Activated CD4-positive, alpha-beta T cell treated with anti-CD3 and anti-CD28 coated beads, Interleukin-10, Interleukin-2, amounts not matched to agents 100 ng/mL and 50 ng/mL, durations not matched to agents 16 hours and 8 hours (primary cell): Measurements from ENCODE around the gene RXRA.

Experiments
- DNase-seq: peaks from one replicate; pipeline ENCODE4 v3.0.0-alpha.2; 2020

The RXRA gene

DNA sequence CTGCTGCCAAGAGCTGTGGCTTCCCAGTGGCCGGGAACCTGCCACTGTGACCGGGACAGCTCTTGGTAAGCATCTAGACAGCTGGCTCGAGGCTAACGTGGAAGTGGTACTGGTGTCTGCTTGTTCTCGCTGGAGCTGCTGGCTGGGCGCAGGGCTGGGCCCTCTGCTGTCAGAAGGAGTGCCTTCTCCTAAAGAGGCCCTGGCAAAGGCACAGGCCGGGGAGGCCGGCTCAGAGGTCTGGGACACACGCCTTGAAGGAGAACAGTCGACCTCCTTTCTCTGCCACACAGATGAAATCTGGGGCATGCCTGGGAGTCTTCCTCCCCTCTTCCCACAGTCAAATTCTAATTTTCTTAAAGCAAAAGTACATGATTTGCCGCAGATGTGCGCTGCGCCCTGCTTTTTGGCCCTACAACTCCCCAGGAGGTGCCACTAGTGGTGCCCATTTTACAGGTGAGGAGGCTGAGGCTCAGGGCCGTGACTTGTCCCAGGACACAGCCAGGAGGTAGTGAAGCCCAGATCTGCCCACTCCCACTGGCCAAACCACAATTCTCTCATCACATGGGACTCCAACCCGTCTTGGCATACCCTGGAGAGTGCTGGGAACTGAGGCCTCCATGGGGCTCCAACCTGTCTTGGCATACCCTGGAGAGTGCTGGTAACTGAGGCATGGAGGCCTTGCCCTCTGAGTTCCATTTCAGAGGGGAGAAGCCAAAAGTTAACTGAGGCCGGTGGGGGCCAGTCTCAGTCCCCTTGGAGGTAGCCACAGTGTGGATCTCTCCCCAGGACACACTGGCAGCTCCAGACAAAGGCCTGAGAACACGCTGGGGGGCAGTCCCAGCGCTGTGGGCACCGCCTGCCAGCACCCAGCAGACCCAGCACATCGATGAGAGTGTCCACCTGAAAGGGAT lies 12.0 kb upstream of the RXRA start:
- no peak for DNase-seq

DNA sequence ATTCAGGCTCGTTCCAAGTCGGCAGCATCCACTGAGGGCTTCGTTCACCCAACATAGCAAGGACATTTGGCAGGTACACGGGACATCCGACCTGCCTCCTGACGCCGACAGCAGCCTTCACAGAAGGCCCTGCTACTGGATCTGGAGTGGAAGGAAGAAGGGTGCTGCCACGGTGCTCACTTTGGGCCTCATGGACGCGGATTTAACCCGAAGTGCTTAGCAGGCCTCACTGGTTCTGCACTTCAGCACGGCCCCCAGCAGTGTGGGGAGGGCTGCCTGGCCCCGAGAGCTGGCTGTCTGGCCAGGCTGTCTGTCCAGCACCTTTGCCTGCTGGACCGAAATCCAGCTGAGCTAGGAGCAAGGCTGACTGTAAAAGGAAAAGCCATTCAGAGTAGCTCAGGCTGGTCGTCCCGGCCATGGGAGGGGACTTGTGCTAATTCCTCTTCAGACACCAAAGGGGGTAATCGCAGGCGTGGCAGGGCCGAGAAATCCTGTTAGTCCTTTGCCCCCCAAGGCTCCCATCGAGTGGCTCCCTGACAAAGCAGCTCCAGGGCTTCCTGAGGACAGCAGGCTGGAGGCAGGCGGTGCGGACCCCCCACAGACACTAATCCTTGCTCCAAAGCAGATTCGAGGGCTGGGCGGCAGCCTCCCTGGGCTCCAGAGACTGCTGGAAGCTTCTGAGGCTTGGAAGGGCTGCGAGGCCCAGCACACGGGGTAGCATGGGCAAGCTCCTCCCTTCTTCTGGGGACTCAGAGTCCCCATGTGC lies 11.1 kb upstream of the RXRA start:
- no peak for DNase-seq

- no peak for DNase-seq
Observed at GRCh38 chr9:134315716-134316448, 10.4 kb upstream of the RXRA start.

DNA sequence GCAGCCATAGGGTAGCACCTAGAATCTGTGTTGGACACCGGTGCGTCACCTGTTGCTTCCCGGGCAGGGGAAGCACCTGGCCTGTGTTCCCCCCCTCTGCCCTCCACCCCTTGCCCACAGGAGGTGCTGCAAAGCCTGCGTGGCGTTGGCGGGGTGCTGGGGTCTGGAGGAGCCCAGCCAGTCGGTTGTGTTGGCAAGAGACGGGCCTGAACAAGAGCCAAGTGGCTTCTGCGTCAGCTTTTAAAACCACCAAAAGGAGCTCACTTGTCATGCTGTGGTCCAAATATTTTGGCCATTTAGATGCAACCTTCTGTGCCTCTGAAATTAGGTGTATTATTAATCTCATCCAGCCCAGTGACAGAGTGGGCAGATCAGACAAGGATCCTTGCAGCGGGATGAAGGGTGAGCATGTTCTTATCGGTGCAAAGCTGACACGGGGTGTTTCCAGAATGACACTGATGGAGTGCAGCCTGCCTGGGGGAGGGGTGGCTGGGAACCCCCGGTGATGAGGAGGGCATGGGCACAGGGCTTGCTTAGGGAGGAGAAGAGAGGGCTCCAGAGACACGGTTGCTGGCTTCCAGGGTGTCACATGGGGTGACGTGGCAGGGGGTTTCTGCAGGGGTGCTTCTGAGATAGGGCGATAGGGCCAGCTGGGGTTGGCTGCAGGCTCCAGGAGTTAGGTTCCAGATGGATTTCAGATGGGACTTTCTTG lies 9.7 kb upstream of the RXRA start:
- no peak for DNase-seq

- DNase-seq, result no peak
Observed at GRCh38 chr9:134317400-134317789, 8.9 kb upstream of the RXRA start.

DNA sequence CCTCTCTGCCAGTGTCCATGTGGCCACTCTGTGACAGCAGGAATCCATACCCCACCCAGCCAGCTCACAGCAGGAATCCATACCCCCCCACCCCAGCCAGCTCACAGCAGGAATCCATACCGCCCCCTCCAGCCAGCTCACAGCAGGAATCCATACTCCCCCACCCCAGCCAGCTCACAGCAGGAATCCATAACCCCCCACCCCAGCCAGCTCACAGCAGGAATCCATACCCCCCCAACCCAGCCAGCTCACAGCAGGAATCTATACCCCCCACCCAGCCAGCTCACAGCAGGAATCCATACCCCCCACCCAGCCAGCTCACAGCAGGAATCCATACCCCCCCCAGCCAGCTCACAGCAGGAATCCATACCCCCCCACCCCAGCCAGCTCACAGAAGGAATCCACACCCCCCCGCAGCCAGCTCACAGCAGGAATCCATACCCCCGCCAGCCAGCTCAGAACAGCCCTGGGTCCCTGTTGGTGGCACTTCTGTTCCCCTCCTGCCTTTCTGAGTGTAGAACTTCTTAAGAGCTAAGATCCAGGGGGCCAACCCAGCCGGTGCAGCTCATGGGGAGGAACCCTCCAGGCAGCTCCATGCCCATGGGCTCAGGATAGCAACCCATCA lies 8.4 kb upstream of the RXRA start:
- no peak for DNase-seq

- DNase-seq, result no peak
Observed at GRCh38 chr9:134318481-134318891, 7.8 kb upstream of the RXRA start.

- no peak for DNase-seq
Observed at GRCh38 chr9:134318941-134319305, 7.3 kb upstream of the RXRA start.

- no peak for DNase-seq
Observed at GRCh38 chr9:134319306-134320125, 6.7 kb upstream of the RXRA start.

GRCh38 chr9:134320126-134320867 lies 6.0 kb upstream of the RXRA start:
- no peak for DNase-seq

DNA sequence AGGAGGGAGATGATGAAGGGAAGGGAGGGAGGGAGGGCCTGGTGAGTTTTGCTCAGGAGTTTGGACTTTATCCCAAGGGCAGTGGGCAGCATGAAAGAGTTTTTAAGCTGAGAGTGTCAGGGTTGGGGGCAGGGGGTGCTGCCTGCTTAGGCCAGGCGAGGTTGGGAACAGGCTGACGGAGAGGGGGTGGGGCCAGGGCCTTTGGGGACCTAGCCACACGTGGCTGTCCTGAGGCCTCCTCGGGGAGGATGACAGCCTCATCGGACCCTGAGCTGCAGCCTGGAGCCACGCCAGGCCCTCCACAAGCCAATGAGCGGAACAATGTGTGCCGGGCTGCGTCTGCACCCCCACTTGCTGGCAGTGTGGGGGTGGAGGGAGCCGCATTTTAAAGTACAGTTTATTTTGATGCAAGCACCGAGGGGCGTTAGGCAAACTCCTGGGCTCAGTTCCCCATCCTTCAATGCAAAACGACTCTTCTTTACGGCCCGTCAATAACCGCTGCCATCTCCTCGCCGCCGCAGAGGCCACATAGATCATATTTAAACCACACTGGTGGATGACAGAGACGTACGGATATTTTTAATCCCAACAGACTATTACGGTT lies 5.3 kb upstream of the RXRA start:
- no peak for DNase-seq

DNA sequence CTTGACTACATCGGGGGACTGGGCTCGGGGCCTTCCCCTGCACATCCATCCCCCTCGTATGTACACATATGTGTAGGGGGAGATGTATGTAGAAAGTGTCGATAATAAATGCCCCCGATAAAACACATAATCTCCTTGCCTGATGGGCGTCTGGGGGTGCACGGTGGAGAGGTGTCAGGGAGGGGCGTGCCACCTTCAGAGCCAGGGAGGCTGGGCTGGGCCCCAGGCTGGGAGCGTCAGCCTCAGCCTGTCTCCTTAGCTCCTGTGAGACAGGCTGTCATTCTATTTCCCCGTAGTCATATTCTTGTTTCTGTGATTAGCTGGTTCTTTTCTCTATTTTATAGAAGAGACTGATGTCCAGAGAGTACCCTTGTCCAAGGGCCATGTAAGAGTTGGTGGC lies 4.7 kb upstream of the RXRA start:
- no peak for DNase-seq

DNA sequence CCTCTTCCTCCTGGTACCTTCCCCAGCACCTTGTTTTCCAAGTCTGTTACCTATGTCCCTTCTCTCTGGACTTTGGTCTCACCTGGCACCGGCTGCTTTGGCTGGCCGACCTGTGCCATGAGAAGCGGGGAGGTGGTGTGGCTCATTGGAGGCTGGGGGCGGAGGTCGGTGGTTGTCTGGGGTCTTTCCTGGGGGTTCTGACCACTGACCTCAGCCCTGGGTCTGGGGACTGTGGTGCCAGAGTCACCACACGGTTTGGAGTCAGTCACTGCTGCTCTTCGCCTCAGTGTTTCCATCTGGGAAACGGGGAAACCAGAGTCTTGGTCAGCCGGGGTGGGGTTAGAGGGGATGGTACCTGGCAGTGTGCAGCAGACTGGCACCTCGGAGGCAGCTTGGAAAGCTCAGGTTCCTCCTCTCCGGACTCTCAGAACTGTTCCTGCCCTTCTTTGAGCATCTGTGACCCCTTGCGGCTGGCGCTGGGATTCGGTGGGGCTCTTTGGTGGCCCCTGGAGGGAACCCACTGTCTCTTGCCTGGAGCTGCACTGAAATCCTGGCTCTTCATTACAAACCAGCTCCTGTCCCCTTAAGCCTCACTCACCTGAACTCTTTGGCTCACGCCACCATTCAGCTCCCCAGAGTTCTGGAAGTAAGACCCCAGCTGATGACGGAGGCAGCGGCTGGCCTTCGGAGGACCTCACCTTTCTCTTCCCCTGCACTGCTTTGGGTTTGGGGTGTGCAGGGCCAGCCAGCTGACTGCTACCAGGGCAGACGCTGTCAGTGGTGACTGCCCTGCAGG lies 4.1 kb upstream of the RXRA start:
- no peak for DNase-seq

GRCh38 chr9:134322781-134323241 lies 3.4 kb upstream of the RXRA start:
- no peak for DNase-seq

- no peak for DNase-seq
Observed at GRCh38 chr9:134323741-134324358, 2.4 kb upstream of the RXRA start.

- DNase-seq, result peak; percentile 46
Observed at GRCh38 chr9:134324359-134325095, 1.7 kb upstream of the RXRA start.

GRCh38 chr9:134325096-134325812 lies 1.0 kb upstream of the RXRA start:
- DNase-seq, result no peak
